IgD-negative memory B cell (primary cell): Measurements from ENCODE around the gene NHLRC2. TPM values are rescaled to one million over a fixed set of nuclear protein-coding genes. Genes with fewer than 3 reads are reported as not detected.

ENCODE experiments used
- H3K27ac Mint-ChIP-seq, 3 donors: one replicate each; pipeline ENCODE4 v1.8.0; 2020 to 2022; ENCODE audit warnings: mild to moderate bottlenecking in 3 of 3, mixed read lengths in 3 of 3, moderate library complexity in 1 of 3
- H3K27me3 Mint-ChIP-seq: one replicate; pipeline ENCODE4 v1.8.0; 2021; ENCODE audit warnings: mixed read lengths
- H3K36me3 Mint-ChIP-seq: one replicate; pipeline ENCODE4 v1.8.0; 2020; ENCODE audit warnings: mild to moderate bottlenecking, mixed read lengths
- H3K4me1 Mint-ChIP-seq, 3 donors: one replicate each; pipeline ENCODE4 v1.8.0; 2020 to 2022; ENCODE audit warnings: mixed read lengths in 3 of 3, mild to moderate bottlenecking in 1 of 3
- H3K4me3 Mint-ChIP-seq, 4 donors: one replicate each; pipeline ENCODE4 v1.8.0; 2020 to 2022; ENCODE audit warnings: mild to moderate bottlenecking in 4 of 4, mixed read lengths in 4 of 4, moderate library complexity in 3 of 4
- H3K9me3 Mint-ChIP-seq, 3 donors: one replicate each; pipeline ENCODE4 v1.8.0; 2020 to 2021; ENCODE audit warnings: mixed read lengths in 3 of 3, mild to moderate bottlenecking in 1 of 3
- polyA plus RNA-seq: library from polyadenylated mRNA; unstranded; fragments of 300-500 nt; fragmentation: Illumina TruSeq; gene quantifications from one replicate; pipeline ENCODE4 v1.2.3, GENCODE V29; 2021

Gene NHLRC2
- polyA plus RNA-seq, 1 donor from 2014 or later: 11.5 TPM

DNA sequence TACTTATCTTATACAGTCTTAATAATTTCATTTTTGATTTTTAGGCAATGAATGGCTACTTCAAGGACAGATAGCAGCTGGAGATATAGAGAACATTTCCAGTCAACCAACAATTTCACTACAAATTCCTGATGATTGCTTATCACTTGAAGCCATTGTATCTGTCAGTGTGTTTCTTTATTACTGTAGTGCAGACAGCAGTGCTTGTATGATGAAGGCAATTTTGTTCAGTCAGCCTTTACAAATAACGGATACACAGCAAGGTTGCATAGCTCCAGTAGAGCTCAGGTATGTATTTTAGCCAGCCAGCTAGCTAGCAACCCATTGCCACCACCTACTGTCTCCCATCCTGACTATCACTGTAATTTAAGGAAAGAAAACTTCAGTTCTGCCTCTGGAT, 53.8 kb downstream of the NHLRC2 start:
- H3K4me3 Mint-ChIP-seq: no peak overlapping the region
- H3K36me3 Mint-ChIP-seq: peaks cover 4% of the 10 kb centered on the region
- no peaks in the 10 kb centered on the region for H3K27me3 Mint-ChIP-seq
- H3K27ac Mint-ChIP-seq: no peak overlapping the region
- H3K9me3 Mint-ChIP-seq: no peaks in the 10 kb centered on the region
- H3K4me1 Mint-ChIP-seq: no peaks in the 10 kb centered on the region

- Mint-ChIP-seq H3K4me3 (no peak overlapping the region), H3K27me3 (no peaks in the 10 kb centered on the region), H3K9me3 (no peaks in the 10 kb centered on the region), H3K4me1 (no peaks in the 10 kb centered on the region), H3K27ac (no peak overlapping the region), H3K36me3 (no peaks in the 10 kb centered on the region)
Observed at GRCh38 chr10:113911113-113911512, 56.7 kb downstream of the NHLRC2 start.

DNA sequence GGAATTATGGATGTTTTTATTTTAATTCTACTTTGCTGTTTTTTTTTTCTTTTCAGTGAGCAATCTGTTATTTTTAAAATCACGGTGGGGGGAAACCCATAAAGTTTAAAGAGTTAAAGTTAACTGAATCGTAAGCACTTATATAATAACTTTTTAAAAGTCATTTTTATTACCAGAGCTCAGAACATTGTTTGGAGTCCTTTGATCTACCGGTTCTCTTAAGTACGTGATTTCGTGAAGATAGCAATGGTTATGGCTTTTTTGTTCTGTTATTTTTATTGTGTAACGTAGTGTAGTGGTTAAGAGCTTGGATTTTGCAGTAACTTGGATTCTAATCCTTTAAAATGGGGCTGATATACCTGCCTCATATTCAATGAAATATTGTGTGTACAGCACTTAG, 57.4 kb downstream of the NHLRC2 start:
- Mint-ChIP-seq H3K4me3 (no peak overlapping the region), H3K27me3 (no peaks in the 10 kb centered on the region), H3K36me3 (no peaks in the 10 kb centered on the region), H3K27ac (no peak overlapping the region), H3K9me3 (no peaks in the 10 kb centered on the region), H3K4me1 (no peaks in the 10 kb centered on the region)

GRCh38 chr10:113912582-113912981, 58.1 kb downstream of the NHLRC2 start:
- H3K4me1 Mint-ChIP-seq: no peaks in the 10 kb centered on the region
- H3K36me3 Mint-ChIP-seq: no peaks in the 10 kb centered on the region
- H3K27me3 Mint-ChIP-seq: no peaks in the 10 kb centered on the region

GRCh38 chr10:113914956-113915355, 60.5 kb downstream of the NHLRC2 start:
- H3K36me3 Mint-ChIP-seq: no peaks in the 10 kb centered on the region
- H3K4me3 Mint-ChIP-seq: no peak overlapping the region
- no peaks in the 10 kb centered on the region for H3K27me3 Mint-ChIP-seq
- no peaks in the 10 kb centered on the region for H3K4me1 Mint-ChIP-seq
- H3K9me3 Mint-ChIP-seq: peaks cover 0 to 4% (median 1%) of the 10 kb centered on the region in 3 donors
- no peak overlapping the region for H3K27ac Mint-ChIP-seq

More at GRCh38 chr10:113912582-113912981, 58.1 kb downstream of the NHLRC2 start:
- peak overlapping the region in 1 of 3 donors; percentile 89 for H3K27ac Mint-ChIP-seq
- peaks cover 0 to 3% (median 0%) of the 10 kb centered on the region in 3 donors for H3K9me3 Mint-ChIP-seq
- H3K4me3 Mint-ChIP-seq: no peak overlapping the region

GRCh38 chr10:113915540-113915939, 61.1 kb downstream of the NHLRC2 start:
- Mint-ChIP-seq H3K4me1 (no peaks in the 10 kb centered on the region), H3K27ac (no peak overlapping the region), H3K36me3 (no peaks in the 10 kb centered on the region), H3K4me3 (no peak overlapping the region), H3K27me3 (no peaks in the 10 kb centered on the region), H3K9me3 (peaks cover 0 to 4% (median 1%) of the 10 kb centered on the region in 3 donors)

DNA sequence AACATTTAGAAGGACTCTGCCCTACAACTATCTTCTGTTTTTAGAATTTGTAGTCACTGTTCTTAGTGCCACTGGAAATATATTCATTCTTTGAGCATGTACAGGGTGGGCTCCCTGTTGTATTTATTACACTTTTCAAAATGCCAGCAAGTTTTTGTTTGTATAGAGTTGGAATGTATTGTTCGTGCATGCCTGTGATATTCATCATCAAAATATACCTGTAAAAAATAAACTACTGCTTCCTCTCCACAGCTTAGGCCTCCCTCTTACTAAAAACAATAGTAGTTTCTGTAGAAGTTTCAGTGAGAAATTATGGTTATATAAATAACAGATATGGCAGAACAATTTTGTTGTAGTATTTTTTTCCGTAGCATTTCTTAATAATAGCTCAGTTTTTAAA, 61.6 kb downstream of the NHLRC2 start:
- Mint-ChIP-seq H3K4me3 (no peak overlapping the region), H3K27me3 (no peaks in the 10 kb centered on the region), H3K36me3 (no peaks in the 10 kb centered on the region), H3K4me1 (no peaks in the 10 kb centered on the region), H3K9me3 (peaks cover 0 to 4% (median 1%) of the 10 kb centered on the region in 3 donors), H3K27ac (no peak overlapping the region)

GRCh38 chr10:113917636-113918035, 63.2 kb downstream of the NHLRC2 start:
- peaks cover 0 to 4% (median 1%) of the 10 kb centered on the region in 3 donors for H3K9me3 Mint-ChIP-seq

DNA sequence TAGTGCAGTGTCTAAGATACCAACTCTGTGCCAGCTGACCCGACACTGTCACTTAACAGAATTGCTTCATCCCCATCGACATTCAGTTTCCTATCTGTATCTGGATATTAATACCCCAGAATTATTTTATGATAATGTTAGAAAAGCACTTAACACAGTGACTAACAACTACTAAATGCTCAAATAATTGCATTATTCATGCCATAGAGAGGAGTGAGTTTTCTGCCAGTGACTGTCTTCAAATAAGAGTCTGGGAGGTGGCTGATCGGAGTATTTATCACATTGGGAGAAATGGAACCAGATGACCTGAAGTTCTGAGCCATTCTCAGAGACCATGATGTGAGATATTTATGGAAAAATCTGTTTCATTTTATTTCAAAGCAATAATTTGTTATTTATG, 65.7 kb downstream of the NHLRC2 start:
- Mint-ChIP-seq H3K27ac (no peak overlapping the region), H3K4me1 (peaks cover 0 to 2% (median 0%) of the 10 kb centered on the region in 3 donors), H3K36me3 (peaks cover 2% of the 10 kb centered on the region), H3K27me3 (no peaks in the 10 kb centered on the region), H3K9me3 (peaks cover 1 to 9% (median 9%) of the 10 kb centered on the region in 3 donors), H3K4me3 (no peak overlapping the region)

More at GRCh38 chr10:113917636-113918035, 63.2 kb downstream of the NHLRC2 start:
- H3K27ac Mint-ChIP-seq: no peak overlapping the region
- no peaks in the 10 kb centered on the region for H3K36me3 Mint-ChIP-seq
- no peaks in the 10 kb centered on the region for H3K4me1 Mint-ChIP-seq
- no peak overlapping the region for H3K4me3 Mint-ChIP-seq
- no peaks in the 10 kb centered on the region for H3K27me3 Mint-ChIP-seq

DNA sequence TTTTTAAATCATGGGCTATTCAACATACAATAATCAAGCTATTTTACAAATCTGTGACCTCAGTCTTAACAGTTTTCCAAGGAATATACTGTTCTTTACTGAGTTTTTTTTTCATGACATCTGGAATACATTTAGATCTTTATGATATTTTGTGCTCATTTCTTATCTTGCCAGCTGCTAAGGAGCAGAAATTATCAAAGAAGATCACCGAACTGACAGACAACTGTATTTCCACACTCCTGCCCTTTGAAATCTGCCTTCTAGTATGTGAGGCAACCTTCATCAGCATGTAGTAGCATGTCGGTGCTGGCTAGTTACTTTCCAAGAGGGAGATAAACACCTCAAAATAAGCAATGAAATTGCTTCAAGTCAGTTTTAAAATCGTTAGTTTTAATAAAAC, 66.4 kb downstream of the NHLRC2 start:
- peaks cover 1 to 13% (median 12%) of the 10 kb centered on the region in 3 donors for H3K9me3 Mint-ChIP-seq
- peaks cover 0 to 2% (median 0%) of the 10 kb centered on the region in 3 donors for H3K4me1 Mint-ChIP-seq
- H3K27ac Mint-ChIP-seq: no peak overlapping the region
- no peak overlapping the region for H3K4me3 Mint-ChIP-seq
- H3K36me3 Mint-ChIP-seq: peaks cover 3% of the 10 kb centered on the region
- no peaks in the 10 kb centered on the region for H3K27me3 Mint-ChIP-seq

DNA sequence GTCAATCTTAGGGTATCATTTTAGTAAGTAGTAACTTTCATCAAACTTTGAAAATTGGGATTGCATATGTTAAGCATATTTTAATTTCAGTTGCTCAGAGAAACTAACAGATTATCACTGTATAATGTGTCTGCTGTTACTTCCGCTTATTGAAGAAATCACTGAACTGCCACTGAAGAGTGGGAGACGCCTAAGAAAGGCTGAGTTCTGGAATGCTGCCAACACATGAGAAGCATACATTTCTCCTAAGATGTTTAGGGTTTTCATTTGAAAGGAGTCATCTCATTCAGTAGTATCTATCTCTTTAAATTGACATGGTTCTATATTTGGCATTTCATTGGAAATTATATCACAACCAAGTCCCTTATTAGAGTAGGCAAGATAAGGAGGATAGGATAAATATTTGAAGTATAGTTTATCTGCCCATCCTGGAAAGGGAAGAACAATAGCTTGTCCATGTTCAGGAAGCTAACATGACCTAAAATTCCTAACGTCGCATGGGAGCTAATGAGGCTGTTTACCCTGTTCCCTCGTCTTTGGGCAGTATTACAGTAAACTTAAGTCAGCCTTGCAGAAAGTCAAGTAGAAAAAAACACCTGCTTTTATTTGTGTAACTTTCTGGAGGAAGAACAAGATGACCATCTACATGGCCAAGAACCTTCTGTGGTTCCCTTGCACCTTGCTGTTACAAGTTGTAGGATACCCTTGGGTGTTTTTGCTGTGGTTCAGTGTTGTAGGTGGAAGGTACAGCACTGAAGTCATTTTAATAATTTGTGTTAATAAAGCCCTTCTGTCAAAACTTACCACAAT, 67.3 kb downstream of the NHLRC2 start:
- no peak overlapping the region for H3K4me3 Mint-ChIP-seq
- H3K27me3 Mint-ChIP-seq: no peaks in the 10 kb centered on the region
- H3K27ac Mint-ChIP-seq: no peak overlapping the region
- peaks cover 0 to 2% (median 0%) of the 10 kb centered on the region in 3 donors for H3K4me1 Mint-ChIP-seq
- H3K36me3 Mint-ChIP-seq: peaks cover 3% of the 10 kb centered on the region
- peaks cover 1 to 13% (median 12%) of the 10 kb centered on the region in 3 donors for H3K9me3 Mint-ChIP-seq

DNA sequence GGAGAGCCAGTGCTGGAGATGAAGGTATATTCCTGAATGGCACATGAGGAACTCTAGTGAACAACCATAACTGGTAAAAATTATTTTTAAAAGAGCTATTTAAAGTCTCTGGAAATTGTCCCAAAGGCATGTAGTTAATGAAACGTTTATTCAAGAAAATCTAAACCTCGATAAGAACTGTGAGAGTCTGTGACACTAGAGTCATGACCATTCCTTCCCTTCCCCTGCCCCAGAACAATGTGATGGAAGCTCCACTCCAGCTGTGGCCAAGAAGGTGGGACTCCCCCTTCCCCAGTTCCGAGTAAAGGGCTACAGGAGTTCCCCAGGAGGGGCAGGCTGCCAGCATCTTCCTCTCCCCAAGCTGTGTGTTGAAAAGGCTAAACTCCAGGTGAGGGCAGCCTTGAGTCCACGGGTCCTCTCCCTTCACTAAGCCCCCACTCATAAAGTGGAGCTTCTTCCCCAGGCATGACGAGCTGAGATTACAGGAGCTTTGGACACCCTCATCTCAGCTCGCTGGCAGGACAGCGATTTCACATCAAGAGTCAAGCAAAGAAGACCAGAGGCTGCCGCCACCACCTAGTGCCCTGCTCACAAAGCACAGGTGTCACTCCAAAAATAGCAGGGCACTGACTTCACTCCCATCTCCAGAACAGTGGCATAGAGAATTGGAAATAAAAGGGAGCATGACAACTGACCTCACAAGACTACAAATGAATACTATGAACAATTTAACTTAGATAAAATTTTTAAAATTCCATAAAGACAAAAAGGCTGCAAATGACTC, 68.5 kb downstream of the NHLRC2 start:
- Mint-ChIP-seq H3K27ac (no peak overlapping the region), H3K4me1 (peaks cover 0 to 2% (median 0%) of the 10 kb centered on the region in 3 donors), H3K27me3 (no peaks in the 10 kb centered on the region), H3K9me3 (peaks cover 0 to 17% (median 9%) of the 10 kb centered on the region in 3 donors), H3K36me3 (peaks cover 3% of the 10 kb centered on the region), H3K4me3 (no peak overlapping the region)

GRCh38 chr10:113924186-113924585, 69.7 kb downstream of the NHLRC2 start:
- peaks cover 0 to 2% (median 0%) of the 10 kb centered on the region in 3 donors for H3K4me1 Mint-ChIP-seq
- peaks cover 3% of the 10 kb centered on the region for H3K36me3 Mint-ChIP-seq
- no peak overlapping the region for H3K27ac Mint-ChIP-seq
- peaks cover 0 to 17% (median 9%) of the 10 kb centered on the region in 3 donors for H3K9me3 Mint-ChIP-seq
- H3K27me3 Mint-ChIP-seq: no peaks in the 10 kb centered on the region
- H3K4me3 Mint-ChIP-seq: peak overlapping the region in 1 of 4 donors; percentile 28

DNA sequence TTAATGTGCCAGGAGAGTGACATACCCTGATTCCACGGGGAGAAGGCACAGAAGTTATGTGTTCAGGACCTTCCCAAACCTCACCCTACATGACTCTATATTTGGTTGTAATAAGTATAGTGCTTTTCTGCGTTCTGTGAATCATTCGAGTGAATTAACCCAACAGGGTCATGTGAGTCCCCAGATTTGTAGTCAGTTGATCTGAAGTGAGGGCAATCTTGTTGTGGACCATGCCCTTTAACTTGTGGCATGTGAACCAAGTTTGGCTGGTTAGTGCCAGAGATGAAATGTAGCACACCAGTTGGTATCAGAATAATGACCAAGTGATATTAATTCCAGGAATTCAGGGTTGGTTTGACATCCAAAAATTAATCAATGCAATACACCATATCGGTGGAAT, 70.2 kb downstream of the NHLRC2 start:
- no peak overlapping the region for H3K27ac Mint-ChIP-seq
- H3K36me3 Mint-ChIP-seq: peaks cover 3% of the 10 kb centered on the region
- H3K27me3 Mint-ChIP-seq: peaks cover 3% of the 10 kb centered on the region
- H3K4me3 Mint-ChIP-seq: no peak overlapping the region
- peaks cover 0 to 17% (median 9%) of the 10 kb centered on the region in 3 donors for H3K9me3 Mint-ChIP-seq
- H3K4me1 Mint-ChIP-seq: peaks cover 0 to 2% (median 0%) of the 10 kb centered on the region in 3 donors

GRCh38 chr10:113927440-113927839, 73.0 kb downstream of the NHLRC2 start:
- H3K27me3 Mint-ChIP-seq: peaks cover 4% of the 10 kb centered on the region
- no peak overlapping the region for H3K4me3 Mint-ChIP-seq
- H3K4me1 Mint-ChIP-seq: peaks cover 0 to 2% (median 0%) of the 10 kb centered on the region in 3 donors
- peaks cover 3% of the 10 kb centered on the region for H3K36me3 Mint-ChIP-seq
- peaks cover 0 to 17% (median 9%) of the 10 kb centered on the region in 3 donors for H3K9me3 Mint-ChIP-seq
- no peak overlapping the region for H3K27ac Mint-ChIP-seq
